Transverse colon (tissue), 4 donors: ENCODE results near the gene MAN1B1. TPM values are rescaled to one million over a fixed set of nuclear protein-coding genes. Genes with fewer than 3 reads are reported as not detected.
A peak's percentile ranks its signal among the peaks of the same experiment; 100 is the strongest.

ENCODE experiments used
- DNase-seq: peaks from one replicate; pipeline ENCODE4 v3.0.0-alpha.2; 2019
- H3K27ac ChIP-seq, 4 donors: fragments of 200-600 bp; sonication (generic); 2 replicates each; pipeline ENCODE4 v1.5.1; 2016 to 2018; ENCODE audit warnings: inconsistent platforms in 4 of 4
- H3K27me3 ChIP-seq: fragments of 200-600 bp; sonication (generic); 2 replicates; pipeline ENCODE4 v1.5.1; 2017; ENCODE audit warnings: inconsistent platforms
- H3K36me3 ChIP-seq, 4 donors: fragments of 200-600 bp; sonication (generic); 2 replicates each; pipeline ENCODE4 v1.5.1; 2017 to 2019; ENCODE audit warnings: inconsistent platforms in 4 of 4
- H3K4me1 ChIP-seq, 4 donors: fragments of 200-600 bp; sonication (generic); 2 replicates each; pipeline ENCODE4 v1.5.1; 2017 to 2020; ENCODE audit warnings: inconsistent platforms in 4 of 4
- H3K4me3 ChIP-seq, 4 donors: fragments of 200-600 bp; sonication (generic); 1 replicate in 1 of 4; 2 replicates in 3 of 4; pipeline versions ENCODE4 v1.5.1 to v1.6.1; 2017 to 2019; ENCODE audit warnings: inconsistent platforms in 4 of 4
- H3K9me3 ChIP-seq, 2 donors: fragments of 200-600 bp; sonication (generic); 2 replicates each; pipeline ENCODE4 v1.5.1; 2017 to 2019; ENCODE audit warnings: inconsistent platforms in 2 of 2
- EP300 ChIP-seq: sonication (generic); formaldehyde crosslinking; IDR thresholded peaks from one replicate; pipeline ENCODE4 v1.6.1; 2017; ENCODE audit warnings: antibody characterized with exemption, low read depth
- POLR2A ChIP-seq: fragments of 450-650 bp; IDR thresholded peaks from one replicate; pipeline ENCODE4 v1.6.1; 2016; ENCODE audit warnings: antibody characterized with exemption, mild to moderate bottlenecking, moderate library complexity
- POLR2AphosphoS5 ChIP-seq, 3 donors: sonication (generic); formaldehyde crosslinking; IDR thresholded peaks; one replicate each; pipeline ENCODE4 v1.6.1; 2016; ENCODE audit warnings: antibody characterized with exemption in 3 of 3
- WGBS, 2 donors: methylation state at CpG; one replicate each; pipeline ENCODE4 v1.1.5; 2018; ENCODE audit warnings: low coverage in 1 of 2; 5-methylcytosine and 5-hydroxymethylcytosine counted together
- in situ Hi-C, 4 donors: fragments of 200-750 bp; cut with MboI; loops; one replicate each; pipeline versions ENCODE4 v1.15.0 to v1.15.1; 2017; ENCODE audit warnings: low sequenced_read_pairs in 3 of 4, low pct_ligation_motif_present in 1 of 4, low pct_unique_long_range_greater_than_20kb in 1 of 4
- intact Hi-C: fragments of 100-400 bp; cut with DNase I; formaldehyde crosslinking; loops from one replicate; pipeline ENCODE4 v1.15.1; 2023; ENCODE audit warnings: low total_unique reads
- total RNA-seq, 4 donors: library from RNA; depleted of rRNA; stranded (reverse); fragments of >200 nt; gene quantifications; one replicate each; pipeline ENCODE4 v1.1.0, GENCODE V29; 2016
- TF ChIP-seq, protein P1 (sequence below), 5 experiments: fragments of 200-600 bp in 3 of 5; fragments of 450-650 bp in 2 of 5; sonication (generic) in 3 of 5; IDR thresholded peaks; 1 replicate in 2 of 5; 2 replicates in 3 of 5; pipeline ENCODE4 v1.5.1; 2016 to 2017; ENCODE audit warnings: antibody characterized with exemption in 5 of 5, inconsistent platforms in 3 of 5, mild to moderate bottlenecking in 2 of 5, moderate library complexity in 1 of 5

Gene MAN1B1
- total RNA-seq, 4 donors from 2014 or later, result 56.5 to 106 (median 70.0) TPM

DNA sequence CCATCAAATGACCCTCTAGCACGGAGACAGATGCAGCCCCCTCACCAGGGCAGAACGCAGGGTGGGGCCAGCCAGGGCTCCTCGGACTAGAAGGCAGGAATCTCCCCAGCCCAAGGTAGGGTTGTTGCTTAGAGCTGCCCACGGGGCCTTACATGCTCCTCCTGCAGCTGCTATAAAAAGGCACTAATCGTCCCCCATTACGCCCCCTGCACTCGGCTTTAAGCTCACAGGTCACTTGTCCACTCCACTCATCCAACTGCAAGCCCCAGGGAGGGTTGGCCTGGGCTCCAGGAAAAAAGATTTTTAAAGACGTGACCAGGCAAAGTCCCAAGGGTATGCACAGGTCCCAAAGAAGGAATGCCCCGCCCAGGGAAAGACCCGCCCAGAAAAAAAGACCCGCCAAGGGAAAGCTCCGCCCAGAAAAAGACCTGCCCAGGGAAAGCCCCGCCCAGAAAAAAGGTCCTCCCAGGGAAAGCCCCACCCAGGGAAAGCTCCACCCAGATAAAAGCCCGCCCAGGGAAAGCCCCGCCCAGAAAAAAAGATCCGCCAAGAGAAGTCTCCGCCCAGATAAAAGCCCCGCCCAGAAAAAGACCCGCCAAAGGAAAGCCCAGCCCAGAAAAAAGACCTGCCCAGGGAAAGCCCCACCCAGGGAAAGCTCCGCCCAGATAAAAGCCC lies 63.3 kb downstream of the MAN1B1 start:
- in situ Hi-C loops (no loop called here), intact Hi-C loops (no loop called here)
- DNase-seq, result no peak
- no peak for TF ChIP-seq POLR2A
- no peak for TF ChIP-seq EP300
- no peak for TF ChIP-seq POLR2AphosphoS5 (IDR thresholded peaks at IDR 0.05)
- TF ChIP-seq, protein P1, sequence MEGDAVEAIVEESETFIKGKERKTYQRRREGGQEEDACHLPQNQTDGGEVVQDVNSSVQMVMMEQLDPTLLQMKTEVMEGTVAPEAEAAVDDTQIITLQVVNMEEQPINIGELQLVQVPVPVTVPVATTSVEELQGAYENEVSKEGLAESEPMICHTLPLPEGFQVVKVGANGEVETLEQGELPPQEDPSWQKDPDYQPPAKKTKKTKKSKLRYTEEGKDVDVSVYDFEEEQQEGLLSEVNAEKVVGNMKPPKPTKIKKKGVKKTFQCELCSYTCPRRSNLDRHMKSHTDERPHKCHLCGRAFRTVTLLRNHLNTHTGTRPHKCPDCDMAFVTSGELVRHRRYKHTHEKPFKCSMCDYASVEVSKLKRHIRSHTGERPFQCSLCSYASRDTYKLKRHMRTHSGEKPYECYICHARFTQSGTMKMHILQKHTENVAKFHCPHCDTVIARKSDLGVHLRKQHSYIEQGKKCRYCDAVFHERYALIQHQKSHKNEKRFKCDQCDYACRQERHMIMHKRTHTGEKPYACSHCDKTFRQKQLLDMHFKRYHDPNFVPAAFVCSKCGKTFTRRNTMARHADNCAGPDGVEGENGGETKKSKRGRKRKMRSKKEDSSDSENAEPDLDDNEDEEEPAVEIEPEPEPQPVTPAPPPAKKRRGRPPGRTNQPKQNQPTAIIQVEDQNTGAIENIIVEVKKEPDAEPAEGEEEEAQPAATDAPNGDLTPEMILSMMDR (IDR thresholded peaks at IDR 0.05), result no peak
- Histone ChIP-seq H3K4me1 (no peaks in the 10 kb centered on the region), H3K27me3 (peaks cover 27% of the 10 kb centered on the region), H3K36me3 (no peaks in the 10 kb centered on the region), H3K9me3 (no peaks in the 10 kb centered on the region), H3K27ac (no peak overlapping the region), H3K4me3 (no peak overlapping the region)
- 51 to 64% methylated on average over 5 to 20 of the region's 20 CpGs for WGBS, 2 donors

DNA sequence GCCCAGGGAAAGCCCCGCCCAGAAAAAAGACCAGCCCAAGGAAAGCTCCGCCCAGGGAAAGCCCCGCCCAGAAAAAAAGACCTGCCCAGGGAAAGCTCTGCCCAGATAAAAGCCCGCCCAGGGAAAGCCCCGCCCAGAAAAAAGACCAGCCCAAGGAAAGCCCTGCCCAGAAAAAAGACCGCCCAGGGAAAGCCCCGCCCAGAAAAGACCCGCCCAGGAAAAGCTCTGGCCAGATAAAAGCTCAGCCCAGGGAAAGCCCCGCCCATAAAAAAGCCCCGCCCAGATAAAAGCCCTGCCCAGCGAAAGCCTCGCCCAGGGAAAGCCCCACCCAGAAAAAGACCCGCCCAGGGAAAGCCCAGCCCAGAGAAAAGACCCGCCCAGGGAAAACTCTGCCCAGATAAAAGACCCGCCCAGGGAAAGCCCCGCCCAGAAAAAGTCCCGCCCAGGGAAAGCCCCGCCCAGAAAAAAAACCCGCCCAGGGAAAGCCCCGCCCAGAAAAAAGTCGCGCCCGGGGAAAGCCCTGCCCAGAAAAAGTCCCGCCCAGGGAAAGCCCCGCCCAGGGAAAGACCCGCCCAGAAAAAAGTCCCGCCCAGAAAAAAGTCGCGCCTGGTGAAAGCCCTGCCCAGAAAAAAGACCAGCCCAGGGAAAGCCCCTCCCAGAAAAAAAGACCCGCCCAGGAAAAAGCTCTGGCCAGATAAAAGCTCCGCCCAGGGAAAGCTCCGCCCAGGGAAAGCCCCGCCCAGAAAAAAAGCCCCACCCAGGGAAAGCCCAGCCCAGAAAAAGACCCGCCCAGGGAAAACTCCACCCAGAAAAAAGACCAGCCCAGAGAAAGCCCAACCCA lies 64.1 kb downstream of the MAN1B1 start:
- in situ Hi-C loops (no loop called here), intact Hi-C loops (no loop called here)
- Histone ChIP-seq H3K27ac (peak overlapping the region in 1 of 4 donors; percentile 36), H3K36me3 (no peaks in the 10 kb centered on the region), H3K9me3 (no peaks in the 10 kb centered on the region), H3K4me1 (no peaks in the 10 kb centered on the region), H3K4me3 (no peak overlapping the region), H3K27me3 (peaks cover 31% of the 10 kb centered on the region)
- peak; percentile 71 for DNase-seq
- no peak for TF ChIP-seq EP300
- TF ChIP-seq POLR2AphosphoS5 (IDR thresholded peaks at IDR 0.05), result no peak
- TF ChIP-seq POLR2A, result no peak
- TF ChIP-seq, protein P1 (IDR thresholded peaks at IDR 0.05), result no peak
- 20 to 25% methylated on average over 2 to 34 of the region's 34 CpGs for WGBS, 2 donors

DNA sequence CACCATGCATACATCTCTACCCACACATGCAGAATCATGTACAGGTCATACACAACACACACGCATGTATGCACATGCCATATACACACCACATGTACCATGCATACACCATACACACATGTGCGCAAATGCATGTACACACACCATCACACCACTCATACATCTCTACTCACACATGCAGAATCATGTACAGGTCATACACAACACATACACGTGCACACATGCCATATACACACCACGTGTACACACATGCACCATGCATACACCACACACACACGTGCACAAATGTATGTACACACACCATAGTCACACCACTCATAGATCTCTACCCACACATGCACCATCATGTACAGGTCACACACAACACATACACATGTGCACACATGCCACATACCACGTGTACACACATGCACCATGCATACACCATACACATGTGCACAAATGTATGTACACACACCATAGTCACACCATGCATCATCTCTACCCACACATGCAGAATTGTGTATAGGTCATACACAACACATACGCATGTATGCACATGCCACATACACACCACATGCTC lies 66.1 kb downstream of the MAN1B1 start:
- peaks cover 0 to 9% (median 6%) of the 10 kb centered on the region in 4 donors for H3K4me1 ChIP-seq
- WGBS, 2 donors, result 93% methylated on average over 7 of the region's 7 CpGs
- intact Hi-C loops (no loop called here), in situ Hi-C loops (no loop called here)
- H3K9me3 ChIP-seq, result no peaks in the 10 kb centered on the region
- peaks cover 38% of the 10 kb centered on the region for H3K27me3 ChIP-seq
- H3K36me3 ChIP-seq, result no peaks in the 10 kb centered on the region
- H3K27ac ChIP-seq, result no peak overlapping the region
- no peak for TF ChIP-seq POLR2AphosphoS5 (IDR thresholded peaks at IDR 0.05)
- no peak for TF ChIP-seq EP300
- no peak for TF ChIP-seq POLR2A
- TF ChIP-seq, protein P1 (IDR thresholded peaks at IDR 0.05), result no peak
- H3K4me3 ChIP-seq, result no peak overlapping the region
- no peak for DNase-seq
